HG02759 (cell line): ENCODE data around the gene SLC9A9.

Experiments
- ATAC-seq: cut with Tn5 transposase; IDR thresholded peaks from one replicate; pipeline ENCODE4 v1.9.1; 2021; ENCODE audit warnings: mild to moderate bottlenecking, moderate library complexity; ENCODE audit not compliant: unreplicated experiment

The SLC9A9 gene

DNA sequence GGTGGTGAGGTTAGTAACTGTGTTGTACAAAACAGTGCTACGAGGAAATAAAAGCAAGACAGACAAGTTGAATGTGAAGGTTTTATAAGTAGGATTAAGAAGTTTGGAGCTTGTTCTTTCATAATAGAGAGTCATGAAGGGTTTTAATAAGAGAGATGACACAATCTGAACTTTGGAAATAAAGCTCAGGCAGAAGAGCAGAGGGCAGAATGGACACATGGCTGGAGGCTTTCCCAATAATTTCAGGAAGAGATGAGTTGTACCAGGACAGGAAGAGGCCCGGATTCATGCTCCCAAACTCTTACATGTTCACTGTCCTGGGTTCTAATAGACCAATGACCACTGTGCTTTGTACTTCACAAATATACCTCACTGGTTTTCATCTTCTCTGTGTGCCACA is 194.8 kb downstream of the SLC9A9 start:
- no peak for ATAC-seq

DNA sequence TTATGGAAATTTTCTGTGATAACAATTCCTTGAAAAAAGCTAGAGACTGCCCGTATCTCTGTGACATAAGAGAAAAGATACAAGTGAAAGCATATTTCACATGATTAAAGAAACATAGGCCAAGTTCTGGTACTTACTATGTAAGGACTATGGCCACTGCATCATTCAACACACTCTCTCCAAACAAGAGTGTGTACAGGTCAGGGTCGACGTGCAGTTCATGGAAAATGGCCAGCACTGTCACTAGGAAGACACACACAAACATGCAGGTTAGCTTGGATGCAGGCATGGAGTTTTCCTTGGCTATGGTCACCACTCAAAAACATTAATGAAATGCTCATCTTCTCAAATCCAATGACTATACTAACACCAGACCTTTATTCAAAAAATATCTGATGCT is 196.2 kb downstream of the SLC9A9 start:
- no peak for ATAC-seq

DNA sequence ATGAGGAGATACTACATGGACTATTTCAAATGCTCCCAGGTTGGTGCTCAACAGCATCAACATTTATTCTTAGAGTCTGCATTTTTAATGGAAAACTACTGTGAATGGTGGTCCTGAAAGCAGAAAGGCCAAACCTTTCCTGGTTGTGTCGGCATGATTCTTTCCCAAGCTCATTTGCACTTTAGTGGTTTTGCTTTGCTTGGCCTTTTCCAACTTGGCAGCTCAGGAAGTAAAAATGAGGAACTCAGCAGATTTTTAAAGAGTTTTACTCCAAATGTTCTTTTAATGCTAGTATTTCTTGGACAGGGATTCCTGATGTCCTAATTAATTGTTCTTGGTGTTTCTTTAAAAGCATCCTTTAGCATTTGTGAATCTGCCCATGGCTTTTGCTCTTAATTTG is 197.4 kb downstream of the SLC9A9 start:
- no peak for ATAC-seq

DNA sequence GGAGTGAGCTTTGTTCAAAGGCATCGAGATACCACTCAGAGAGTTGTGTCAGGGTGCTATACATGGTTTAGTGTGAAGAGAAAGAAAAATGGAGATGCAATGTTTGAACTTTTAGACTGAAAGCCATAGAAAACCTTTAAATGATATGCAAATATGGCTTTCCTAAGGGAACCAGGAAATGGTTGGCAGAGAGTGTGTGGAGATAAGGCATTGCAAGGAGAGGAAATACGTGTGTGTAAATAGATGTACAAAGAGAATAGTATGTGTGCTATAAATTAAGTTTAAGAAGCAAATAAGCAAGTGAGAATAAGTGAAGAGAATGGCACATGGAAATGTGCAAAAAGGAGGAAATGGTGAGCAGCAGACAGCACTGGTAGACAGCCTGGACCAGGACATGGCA is 198.1 kb downstream of the SLC9A9 start:
- no peak for ATAC-seq

DNA sequence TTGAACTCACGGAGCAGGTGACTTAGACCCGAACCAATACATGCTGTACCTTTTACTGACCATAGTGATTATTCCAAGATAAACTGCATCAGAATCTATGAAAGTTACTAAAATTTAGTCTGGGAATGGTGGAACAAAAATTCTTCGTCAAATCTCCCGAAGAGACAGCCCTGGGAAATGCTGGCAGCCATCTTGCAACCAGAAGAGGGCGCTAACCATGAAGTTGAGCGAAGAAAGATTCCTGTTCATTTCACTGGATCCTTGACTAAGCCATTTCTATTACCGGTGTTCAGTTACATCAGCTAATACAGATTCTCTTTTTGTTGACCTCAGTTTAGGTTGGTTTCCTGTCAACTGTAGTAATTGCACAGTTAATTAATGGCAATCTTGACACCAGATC is 199.6 kb downstream of the SLC9A9 start:
- no peak for ATAC-seq

DNA sequence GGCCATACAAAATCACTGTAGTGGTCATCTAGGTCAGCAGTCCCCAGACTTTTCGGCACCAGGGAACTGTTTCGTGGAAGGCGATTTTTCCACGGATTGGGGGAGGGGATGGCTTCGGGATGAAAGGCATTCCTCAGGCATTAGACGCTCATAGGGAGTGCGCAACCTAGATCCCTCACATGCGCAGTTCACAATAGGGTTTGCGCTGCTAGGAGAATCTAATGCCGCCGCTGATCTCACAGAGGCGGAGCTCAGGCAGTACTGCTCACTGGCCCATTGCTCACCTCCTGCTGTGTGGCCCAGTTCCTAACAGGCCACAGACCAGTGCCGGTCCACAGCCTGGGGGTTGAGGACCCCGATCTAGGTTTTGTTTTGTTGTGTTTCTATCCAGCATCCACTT is 200.1 kb downstream of the SLC9A9 start:
- no peak for ATAC-seq

DNA sequence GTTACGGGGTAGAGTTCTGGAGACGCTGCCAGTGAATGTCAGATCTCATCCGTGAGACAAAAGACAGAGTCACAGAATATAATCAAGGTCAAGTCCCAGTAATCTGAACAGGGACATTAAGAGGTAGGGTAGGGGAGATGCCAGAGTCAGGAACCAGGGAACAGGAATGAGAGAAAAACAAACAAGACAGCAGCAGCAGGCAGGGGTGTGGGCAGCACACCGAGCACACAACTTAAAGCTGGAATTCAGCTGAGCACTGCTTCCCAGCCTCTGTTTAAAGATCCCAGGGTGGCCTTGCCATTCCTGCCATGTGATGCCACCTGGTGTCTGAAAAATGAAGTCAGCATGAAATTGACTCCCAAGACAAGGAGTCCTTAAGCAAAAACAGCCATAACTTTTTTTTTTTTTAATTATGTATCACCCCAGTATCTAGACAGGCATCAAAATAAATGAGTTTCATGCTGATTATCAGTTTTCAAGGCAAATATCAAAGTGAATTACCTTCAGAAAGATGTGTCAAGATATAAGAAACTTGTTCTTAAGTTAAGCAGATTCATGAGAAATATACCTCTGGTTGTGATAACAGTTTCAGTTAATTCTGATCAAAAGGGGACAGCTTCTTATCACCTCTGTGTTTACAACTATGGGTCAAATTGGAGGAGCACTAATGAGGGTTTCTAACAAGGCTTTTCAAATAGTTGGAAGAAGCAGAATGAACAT is 203.7 kb downstream of the SLC9A9 start:
- ATAC-seq = no peak

DNA sequence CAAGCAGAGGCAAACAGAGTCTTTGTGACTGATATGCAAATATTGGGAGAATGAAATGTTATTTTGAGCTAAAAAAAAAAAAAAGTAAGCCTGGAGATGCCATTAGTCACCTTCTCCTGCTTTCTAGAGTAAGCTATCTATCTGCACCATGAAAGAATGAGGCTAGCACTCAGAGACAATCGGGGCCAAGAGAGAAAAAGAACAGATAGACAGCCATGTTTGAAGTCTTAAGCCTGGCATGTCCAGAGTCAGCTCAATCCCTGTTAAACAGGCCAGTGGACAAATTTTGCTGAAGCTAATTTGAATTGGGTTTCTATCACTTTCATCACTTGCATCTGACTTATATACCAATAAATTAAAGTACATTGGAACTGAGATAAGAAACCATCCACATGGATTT is 204.4 kb downstream of the SLC9A9 start:
- no peak for ATAC-seq

DNA sequence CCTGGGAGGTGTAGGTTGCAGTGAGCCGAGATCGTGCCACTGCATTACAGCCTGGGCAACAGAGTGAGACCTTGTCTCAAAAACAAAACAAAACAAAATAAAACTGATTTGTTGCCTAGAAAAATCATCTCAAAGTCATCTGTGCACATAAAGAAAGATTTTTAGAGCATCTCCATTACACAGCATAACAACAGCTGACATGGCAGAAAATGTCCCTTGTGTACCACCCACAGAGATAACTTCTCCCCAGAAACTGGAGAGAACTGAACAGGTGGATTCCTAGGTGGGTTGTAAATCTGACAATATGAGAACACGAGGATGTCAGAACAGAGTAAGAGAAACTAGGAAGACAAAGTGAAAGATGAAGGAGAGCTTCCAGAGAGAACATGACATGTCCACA is 207.5 kb downstream of the SLC9A9 start:
- no peak for ATAC-seq

DNA sequence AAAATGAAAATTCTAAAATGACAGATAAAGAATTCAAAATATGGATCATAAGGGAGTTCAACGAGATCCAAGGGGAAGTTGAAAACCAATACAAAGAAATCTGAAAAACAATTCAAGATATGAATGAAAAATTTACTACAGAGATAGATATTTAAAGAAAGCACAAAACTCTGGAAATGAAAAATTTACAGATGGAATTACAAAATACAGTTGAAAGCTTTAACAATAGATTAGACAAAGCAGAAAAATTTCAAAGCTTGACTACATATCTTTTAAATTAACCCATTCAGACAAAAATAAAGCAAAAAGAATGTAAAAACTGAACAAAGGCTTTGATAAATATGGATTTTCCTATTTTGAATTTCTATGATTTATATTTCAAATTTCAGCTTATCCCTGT is 211.1 kb downstream of the SLC9A9 start:
- no peak for ATAC-seq

DNA sequence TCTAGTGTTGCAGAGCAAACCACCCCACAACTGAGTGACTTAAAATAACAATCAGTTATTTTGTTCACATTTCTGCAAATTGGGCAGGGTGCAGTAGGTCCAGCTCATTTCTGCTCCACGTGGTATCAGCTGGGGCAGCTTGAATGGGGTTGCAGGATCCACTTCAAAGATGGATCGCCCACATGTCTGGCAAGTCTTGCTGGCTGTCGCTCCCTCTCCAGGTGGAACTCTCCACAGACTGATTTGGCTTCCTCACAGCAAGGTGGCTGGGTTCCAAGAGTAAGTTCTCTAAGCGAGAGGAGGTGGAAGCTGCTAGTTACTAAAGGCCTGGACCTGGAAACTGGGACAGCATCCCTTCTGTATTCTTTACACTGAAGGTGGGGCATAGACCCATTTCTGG is 213.3 kb downstream of the SLC9A9 start:
- no peak for ATAC-seq

DNA sequence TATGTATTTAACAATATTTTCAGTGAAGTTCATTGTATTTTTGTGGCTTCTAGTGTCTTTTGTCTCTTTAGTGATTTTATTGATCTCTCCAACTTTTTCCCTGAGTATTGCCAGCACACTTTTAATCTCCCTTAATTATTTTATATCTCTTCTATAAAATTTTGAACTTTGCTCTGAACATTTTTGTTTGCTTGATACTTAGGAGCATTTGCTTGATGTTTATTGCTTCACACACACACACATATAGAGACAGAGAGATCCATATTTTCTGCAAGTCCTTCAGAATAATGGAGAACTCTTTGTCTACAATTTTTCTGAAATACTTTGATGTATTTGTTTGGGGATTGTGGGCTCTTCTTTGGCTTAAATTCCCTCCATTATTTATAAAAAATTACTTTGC is 213.8 kb downstream of the SLC9A9 start:
- ATAC-seq = no peak

DNA sequence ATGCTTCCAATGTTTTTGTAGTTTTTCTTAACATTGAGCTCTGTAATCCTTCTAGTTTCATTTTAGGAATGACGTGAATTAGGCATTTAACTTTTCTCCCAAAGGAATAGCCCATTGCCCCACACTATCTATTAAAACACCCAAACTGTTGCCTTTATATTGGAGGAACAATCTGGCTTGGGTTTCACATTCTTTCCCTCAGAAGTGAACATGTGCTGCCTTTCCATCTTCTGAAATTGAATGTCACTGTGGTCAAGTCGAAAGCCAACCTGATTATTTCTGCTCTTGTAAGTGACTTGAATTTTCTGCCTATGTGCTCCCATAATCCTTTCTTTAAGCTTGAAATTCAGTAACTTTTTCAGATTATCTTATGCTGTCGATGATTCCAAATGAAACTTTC is 214.5 kb downstream of the SLC9A9 start:
- no peak for ATAC-seq

DNA sequence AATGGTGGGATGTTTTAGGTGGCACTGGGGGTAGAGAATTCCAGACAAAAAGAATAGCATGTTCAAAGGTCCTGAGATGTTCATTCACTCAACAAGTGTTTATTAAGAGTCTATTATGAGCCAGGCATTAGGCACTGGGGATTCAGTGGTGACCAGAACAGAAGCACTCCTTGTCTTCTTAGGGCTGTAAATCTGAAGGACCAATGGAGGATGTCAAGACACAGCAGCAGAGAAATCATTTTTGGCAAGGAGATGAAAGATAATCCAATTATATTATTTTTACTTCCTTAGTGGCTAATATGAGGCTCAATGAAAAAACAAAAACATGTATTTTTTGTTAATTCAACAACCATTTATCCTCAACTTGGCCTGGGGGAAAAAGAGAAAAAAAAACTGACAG is 218.5 kb downstream of the SLC9A9 start:
- ATAC-seq = no peak

DNA sequence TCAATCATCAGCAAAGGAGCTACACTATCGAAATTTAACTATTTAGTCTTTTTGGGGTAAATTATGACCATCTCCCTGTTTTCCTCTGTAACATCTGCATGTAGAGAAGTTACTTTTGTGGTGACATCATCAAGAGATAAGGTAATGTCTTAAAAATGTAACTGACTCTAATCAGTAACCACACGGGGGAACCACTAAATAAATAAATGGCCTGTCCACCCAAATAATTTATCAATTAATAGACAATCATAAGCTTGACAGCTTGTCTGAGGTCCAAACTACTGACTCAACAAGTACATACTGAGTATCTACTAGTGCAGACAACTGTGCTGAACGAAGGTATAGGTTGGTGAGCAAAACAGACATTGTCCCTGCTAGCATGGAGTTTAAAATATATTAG is 219.3 kb downstream of the SLC9A9 start:
- no peak for ATAC-seq

DNA sequence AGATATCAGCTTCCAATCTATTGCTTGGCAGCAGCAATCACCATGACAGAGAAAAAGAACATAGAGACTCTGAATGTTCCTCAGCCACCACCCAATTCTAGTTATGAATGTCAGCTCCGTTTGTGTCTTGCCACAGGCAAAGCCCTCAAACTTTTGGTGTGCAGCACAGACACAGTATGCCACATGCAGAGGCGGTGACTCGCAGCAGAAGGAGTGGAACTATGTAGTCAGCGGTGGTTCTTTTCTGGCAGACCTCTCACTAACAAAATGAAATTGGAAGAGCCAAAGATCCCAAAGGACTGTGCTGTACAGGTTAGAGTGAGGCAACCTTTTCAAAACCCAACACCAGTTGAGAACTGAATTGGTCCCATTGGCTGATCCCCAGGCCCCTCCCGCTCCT is 220.9 kb downstream of the SLC9A9 start:
- no peak for ATAC-seq

DNA sequence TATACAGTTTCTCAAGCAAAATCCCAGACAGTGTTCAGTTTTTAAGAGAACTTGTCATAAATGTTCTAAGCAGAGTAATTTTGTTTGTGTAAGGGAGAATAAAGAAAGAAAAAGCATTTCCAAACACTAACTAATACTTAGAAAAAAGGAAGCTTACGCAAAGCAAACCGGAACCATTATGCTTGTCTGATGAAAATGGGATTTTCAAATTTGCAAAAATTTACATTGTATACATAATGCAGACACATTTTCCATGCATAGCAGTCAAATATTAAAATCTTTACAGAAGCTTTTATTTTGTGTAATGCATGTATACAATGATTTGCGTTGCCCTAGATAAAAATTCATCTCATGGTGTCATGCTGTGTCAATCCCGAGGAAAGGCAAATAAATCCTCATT is 229.0 kb downstream of the SLC9A9 start:
- ATAC-seq = no peak

DNA sequence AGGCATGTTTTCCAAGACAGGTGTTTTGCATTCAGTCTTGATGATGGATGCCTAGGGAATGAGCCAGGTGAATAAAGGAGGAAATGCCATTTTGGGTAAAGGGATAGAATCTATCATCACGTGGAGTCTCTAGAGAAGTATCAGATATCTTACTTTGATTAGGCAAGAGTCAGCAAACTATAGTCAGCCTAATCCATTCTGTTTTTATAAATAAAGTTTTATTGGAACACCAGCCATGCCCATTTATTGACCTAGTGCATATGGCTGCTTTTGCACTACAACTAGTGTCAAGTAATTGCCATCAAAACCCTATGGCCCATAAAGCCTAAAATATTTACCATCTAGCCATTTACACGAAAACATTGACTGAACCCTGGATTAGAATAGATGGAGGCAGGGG is 231.2 kb downstream of the SLC9A9 start:
- no peak for ATAC-seq

DNA sequence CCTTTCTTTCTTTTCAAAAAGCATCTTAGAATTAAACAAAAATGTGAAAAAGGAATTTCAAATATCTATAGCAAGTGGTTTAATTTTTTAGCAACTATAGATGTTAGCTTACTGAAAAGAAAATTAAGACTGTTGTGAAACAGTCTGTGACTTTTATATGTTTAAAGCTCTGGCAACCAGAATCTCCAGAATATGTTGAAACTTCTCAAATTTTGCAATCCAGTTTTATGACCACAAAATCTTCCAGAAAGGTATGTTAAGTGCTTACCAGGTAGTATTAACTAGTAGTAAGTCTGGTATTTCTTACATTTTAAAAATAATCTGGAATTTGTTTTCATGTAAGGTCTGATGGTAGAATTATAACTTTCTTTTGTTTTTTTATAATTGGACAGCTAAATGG is 235.0 kb downstream of the SLC9A9 start:
- no peak for ATAC-seq

DNA sequence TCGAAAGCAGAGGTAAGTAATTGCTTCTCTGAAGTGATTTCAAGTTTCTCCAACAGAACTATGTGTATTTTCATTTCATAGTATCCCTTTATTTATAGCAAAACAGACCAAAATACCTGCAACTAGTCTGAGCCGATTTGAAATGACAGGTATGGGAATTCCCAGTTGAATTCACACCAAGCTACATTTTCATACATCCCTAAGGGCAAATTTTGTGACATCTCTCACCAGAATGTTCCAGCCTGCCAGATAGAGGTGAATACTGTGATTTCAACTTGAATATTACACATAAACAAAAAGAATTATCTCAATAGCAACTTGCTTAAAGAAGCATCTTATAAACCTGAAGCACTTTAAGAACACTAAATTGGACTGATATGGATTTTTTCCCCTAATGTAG is 235.7 kb downstream of the SLC9A9 start:
- ATAC-seq = no peak

DNA sequence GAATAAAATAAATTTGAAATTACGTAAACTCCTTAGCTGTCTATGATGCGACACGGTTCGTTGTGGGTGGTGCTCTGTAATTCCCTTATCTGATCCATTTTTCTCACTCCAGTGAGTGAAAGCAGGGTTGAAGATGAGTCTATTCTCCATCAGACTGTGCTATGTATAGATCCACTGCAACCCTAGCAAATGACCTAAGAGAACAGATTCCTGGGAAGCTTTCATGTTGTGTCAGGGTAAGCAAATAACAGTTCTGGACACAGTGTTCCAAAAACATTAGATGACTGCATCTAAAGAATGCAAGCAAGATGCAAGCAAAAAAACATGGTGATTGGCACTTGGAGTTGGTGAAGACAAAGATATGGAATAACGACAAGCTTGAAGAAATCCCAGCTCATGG is 239.3 kb downstream of the SLC9A9 start:
- no peak for ATAC-seq

DNA sequence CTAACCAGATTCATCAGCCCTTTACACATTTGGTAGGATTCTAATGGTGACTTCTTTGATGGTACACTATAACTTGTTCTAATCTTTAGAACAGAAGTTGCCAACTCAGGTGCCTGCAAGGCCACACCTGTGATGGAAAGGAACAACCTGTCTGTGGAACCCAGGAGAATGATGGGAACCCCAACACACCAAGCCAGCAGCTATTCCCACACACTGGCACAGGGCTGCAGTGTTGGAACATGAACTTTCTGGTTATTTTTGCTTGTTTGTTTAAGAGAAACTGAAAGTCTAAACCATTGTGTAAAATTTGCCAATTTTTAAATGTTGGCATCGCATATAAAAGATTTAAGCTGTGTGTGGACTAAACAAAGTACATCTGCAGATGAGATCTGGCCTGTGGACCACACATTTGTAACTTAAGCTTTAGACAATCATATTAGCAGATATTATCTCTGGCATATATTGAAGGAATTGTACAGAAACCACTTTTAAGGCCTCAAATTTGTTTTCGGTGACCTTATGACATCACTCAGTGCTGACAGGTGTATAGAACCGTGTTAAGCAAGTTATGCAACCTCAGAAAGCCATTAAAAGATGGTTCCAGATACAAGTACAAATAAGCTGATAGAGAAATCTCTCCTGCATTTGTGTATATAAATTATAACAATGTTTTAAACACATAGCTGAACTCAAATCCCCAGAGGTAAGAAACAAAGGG is 242.9 kb downstream of the SLC9A9 start:
- ATAC-seq = peak; percentile 35
